PC-9 (cell line): ENCODE measurements around the gene ICOSLG.

ENCODE experiments used
- EZH2 ChIP-seq: fragments of 200-600 bp; sonication (generic); IDR thresholded peaks from 2 replicates; pipeline ENCODE4 v1.8.0; 2017; ENCODE audit warnings: antibody characterized with exemption, low read depth
- TF ChIP-seq, protein P1 (sequence below): fragments of 200-600 bp; sonication (generic); conservative IDR thresholded peaks from 2 replicates; pipeline ENCODE4 v1.6.1; 2017; ENCODE audit warnings: mixed run types, antibody characterized with exemption, mild to moderate bottlenecking, moderate library complexity

DNA sequence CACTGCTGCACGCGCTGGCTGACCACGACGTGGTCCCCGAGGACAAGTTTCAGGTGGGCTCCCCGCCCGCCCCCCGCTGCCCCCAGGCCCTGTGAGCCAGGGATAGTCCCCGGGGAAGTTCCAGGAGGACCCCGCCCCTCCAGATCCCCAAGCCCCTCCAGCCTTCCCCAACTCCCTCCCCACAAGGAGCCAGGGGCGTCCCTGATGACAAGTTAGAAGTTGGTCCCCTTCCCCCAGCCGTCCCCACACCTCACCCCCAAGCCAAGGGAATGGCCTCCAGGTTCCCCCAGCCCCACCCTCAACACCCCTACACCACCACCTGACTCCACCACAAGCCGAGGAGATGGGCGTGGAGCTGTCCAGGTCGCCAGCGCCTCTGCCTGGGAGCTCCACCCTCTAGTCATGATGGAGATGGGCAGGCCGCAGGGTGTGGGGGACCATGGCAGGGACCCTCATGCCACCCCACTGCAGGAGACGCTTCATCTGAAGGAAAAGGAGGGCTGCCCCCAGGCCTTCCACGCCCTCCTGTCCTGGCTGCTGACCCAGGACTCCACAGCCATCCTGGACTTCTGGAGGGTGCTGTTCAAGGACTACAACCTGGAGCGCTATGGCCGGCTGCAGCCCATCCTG lies 45.5 kb upstream of the ICOSLG start:
- no peak for TF ChIP-seq EZH2
- TF ChIP-seq, protein P1, sequence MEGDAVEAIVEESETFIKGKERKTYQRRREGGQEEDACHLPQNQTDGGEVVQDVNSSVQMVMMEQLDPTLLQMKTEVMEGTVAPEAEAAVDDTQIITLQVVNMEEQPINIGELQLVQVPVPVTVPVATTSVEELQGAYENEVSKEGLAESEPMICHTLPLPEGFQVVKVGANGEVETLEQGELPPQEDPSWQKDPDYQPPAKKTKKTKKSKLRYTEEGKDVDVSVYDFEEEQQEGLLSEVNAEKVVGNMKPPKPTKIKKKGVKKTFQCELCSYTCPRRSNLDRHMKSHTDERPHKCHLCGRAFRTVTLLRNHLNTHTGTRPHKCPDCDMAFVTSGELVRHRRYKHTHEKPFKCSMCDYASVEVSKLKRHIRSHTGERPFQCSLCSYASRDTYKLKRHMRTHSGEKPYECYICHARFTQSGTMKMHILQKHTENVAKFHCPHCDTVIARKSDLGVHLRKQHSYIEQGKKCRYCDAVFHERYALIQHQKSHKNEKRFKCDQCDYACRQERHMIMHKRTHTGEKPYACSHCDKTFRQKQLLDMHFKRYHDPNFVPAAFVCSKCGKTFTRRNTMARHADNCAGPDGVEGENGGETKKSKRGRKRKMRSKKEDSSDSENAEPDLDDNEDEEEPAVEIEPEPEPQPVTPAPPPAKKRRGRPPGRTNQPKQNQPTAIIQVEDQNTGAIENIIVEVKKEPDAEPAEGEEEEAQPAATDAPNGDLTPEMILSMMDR: no peak
